SKM-1 (cell line): ENCODE data around the gene RNF220.

Source experiments
- DNase-seq: peaks from one replicate; lab custom pipeline; 2025; ENCODE audit not compliant: unreplicated experiment; lab: John Stamatoyannopoulos, UW

Gene RNF220

DNA sequence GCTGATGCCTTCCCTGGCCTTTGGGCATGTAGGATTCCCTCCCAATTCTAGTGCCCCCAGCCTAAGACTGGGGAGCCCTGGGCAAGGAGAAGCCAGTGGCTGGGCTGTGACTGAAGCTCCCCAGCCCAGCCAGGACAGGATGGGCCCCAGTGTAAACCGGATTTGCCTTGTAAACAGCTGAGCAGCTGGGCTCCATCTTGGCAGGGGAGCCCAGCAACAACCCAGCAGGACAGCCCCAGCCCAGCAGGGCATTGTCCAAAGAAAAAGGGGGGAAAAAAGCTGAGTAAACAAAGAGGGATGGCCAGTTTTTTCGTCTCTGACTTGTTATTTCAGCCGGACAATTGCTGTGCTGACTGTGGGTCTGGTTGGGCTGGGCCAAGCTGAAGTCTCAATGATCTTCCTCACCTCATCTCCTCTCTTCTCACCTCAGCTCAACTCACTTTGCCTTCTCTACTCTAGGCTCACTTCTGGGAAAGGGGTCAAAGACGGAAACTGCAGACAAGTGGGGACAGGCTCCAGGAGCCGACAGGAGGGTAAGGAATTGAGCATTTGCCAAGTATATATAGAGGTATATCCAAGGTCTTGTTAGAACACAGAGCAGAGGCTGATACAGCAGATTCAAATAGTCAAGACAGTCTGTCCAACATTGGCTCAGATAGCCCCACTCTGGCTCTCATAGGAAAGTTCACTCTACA is 171.5 kb downstream of the RNF220 start:
- DNase-seq = no peak

DNA sequence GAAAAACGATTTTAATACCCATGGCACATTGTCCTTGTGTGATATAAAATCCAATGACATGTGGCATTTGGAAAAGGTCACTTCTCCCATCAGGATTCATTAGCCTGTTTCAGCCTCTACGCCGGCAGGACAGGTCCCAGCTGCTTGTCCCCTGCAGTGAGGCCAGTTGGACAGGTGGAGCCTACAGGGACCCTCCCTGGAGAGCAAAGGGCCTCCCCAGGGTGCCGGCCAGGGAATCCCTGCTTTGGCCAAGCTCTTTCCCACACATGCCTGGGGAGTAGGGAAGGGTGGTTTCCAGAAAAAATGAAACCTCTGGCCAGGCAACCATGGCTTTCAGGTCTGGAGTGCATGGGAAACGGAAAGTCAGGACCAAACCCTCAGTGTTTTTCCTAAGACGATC is 176.2 kb downstream of the RNF220 start:
- DNase-seq = no peak

DNA sequence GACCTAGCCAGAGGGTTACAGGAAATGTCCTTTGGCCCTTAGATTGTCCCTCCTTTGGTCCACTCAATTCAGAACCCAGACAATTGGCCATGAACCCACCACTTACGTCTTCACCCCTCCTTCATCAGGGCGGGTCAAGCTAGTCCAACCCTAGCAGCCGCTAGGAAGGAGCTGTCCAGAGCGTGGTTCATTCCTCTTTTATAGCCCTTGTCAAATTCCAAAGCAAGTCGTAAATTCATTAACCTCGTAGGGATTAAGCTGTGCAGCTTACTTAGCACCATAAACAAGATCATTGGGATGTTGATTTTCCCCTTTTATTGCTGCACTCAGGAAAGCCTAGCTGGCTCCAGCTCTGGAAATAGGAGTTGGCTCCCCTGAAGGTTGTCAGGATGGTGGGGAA is 179.1 kb downstream of the RNF220 start:
- no peak for DNase-seq

DNA sequence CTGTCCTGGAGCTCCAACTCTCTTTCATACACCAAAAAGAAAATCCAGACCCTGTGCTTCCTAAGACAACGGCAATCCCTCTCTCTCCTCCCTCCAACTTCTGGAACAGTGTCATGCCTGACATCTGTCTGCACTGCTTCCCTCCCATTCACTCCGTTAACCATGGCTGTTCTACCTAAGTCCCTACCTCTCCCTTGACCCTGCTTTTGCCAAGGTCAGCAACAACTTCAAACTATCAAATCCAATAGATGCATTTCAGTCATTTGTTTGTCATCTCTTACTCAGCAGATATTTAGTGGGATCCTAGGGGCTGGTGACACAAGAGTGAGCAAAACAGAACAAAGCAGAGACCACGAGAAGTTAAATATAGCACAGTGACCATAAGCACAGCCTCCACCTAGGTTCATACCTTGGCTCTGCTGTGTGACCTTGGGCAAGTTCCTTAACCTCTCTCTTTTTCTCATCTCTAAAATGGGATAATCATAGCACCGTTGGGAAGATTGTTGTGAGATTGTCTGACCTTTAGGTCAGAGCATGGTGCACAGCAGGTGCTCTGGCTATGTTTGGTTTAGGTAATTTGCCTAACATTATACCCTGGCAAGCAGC is 180.4 kb downstream of the RNF220 start:
- DNase-seq = no peak

DNA sequence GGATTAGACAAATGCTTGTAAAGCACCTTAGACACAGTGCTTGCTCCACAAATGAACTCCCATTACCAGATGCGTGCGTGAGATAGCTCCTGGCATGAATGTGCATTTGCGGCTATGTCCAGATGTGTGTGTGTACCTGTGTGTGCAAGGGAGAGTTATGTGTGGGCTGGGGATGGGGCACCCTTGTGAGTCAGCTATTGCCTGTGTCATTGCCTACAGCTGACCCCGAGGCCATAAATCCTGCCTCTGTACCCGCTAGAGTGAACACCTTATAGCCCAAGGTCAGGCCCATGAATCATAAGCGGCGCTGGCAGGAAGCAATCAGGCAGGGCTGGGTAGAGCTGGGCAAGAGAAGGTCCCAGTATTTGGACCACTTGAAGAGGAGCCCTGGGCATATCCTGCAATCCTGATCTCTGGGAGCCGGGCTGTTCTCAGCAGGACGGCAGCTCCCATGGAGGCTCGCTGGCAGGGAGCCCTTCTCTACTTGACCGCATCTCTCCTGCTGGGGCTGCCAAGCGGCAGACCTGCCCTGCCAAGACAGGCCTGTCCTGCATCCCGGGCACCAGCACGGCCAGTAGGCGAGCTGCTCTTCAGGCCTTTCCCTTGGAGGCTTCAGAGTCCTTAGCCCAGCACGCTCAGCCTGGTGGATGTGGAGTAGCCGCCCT is 182.9 kb downstream of the RNF220 start:
- no peak for DNase-seq

DNA sequence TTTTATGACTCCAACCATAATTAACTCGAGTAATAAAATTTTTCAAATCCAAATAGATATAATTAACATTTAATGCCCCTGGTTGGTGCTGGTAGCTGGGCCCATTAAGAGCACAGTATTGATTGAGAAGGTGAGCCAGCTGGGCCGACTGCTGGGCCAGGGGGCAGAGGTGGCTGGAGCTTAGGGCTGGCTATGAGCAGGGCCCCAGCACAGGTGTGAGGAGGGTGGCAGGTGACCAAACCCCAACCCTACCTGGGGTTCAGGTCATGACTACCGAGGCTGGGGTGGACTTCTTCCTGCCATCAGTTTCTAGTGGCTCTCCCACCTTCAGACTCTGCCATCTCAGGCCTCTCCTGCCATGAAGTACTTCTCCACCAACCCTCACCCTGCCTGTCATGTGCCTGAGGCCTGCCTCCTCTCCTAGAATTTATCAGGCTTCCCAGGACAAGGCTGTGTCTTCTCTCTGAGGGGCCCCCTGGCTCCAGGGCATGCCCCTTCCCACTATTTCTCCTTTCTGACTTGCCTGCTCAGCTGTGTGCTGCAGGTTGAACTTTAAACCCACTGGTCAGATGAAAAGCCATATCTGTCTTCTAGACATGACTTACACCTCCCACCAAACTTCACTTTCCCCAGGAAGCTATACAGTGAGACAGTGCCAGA is 183.6 kb downstream of the RNF220 start:
- no peak for DNase-seq

DNA sequence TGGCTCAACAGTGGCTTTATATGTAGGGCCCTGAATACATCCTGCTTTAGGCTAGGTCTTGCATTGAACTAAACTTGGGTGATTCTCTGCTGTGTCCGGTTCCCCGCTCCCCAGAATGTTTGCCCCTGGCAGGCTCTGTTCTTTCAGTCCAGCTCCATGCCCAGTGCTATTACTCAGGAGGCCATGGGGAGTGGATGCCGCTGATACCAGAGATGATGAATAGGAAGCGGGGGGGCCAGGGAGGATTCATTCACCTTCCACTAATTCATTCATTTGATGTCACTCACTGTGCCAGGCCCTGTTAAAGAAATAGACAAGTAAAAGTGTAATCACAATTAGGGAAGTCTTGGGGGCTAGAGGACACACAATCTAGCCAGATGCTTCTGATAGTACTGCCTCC is 185.4 kb downstream of the RNF220 start:
- DNase-seq = no peak

DNA sequence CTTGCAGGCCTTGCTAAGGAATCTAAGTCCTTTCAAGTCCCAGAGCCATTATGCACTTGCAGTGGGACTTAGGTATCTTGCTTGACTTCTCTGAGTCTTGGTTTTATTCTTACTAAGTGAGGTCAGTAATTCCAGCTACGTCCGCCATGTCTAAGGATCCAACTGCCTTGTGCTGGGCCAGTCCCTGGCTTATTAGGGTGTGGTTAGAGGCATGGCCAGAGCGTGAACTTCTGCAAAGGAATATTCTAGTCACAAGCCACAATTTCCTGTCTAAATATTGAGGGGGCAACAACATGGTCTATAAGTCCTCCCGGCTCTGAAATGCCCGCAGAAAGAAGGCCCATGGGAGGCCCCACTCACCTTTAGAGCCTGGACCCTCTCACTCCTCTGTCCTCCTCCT is 186.3 kb downstream of the RNF220 start:
- DNase-seq = no peak

DNA sequence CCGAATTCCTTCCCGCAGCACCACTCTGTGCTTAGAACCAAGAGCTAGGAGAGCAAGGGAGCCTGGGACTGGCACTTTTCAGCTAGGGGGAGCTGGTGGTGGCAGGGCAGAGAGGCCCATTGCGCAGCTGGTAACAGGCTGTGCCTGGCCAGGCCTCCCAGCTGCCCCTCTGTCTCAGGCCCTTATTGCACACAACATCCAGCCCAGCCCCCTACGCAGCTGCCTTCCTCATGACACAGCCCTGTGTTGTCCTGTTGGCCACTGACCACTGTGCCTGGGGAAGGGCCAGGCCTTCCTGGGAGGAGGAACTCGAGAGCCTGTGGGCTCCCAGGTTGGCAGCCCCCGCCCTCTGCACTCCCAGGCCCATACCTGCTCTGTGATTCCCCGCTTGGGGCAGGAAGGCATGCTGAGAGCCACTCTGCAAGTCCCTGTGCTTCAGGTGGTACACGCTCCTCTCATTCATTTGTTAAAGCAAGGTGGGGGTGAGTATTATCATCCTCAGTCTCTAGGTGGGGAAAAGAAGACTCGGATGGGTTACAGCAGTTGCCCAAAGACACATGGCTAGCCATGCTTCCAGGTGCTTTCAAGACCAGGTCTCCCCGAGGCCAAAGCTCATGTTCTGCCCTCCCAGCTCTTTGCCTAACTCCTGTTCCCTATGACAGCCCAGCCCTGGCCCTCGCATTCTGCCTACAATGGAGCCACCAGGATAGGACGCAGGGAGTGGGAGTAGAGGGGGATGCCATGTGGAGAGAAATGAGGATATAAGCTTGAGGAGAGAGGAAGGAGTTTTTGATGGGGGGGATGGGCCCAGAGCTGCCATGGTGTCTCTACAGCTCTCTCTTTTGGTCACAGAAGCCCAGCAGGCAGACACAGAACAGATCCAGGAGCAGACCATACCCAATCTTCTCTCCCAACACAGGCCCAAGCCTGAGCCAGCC is 187.4 kb downstream of the RNF220 start:
- no peak for DNase-seq

DNA sequence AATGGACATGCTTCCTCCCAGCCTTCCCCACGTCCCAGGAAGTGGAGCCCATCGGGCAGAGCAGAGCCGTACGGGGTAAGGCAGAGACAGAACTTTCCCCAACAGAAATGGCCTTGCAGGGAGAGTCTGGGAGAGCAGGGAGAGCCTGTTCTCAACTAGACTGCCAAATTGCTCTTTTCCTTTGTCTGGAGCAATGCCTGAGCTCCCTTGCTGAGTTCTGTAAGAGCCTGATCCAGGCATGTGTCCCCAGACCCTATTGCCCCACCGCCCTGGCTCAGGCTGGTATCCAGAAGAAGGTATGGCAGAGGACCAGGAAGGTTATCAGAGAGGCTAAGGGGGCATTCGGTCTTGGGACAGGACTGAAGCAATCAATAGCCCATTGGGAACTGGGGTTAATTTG is 189.3 kb downstream of the RNF220 start:
- no peak for DNase-seq

DNA sequence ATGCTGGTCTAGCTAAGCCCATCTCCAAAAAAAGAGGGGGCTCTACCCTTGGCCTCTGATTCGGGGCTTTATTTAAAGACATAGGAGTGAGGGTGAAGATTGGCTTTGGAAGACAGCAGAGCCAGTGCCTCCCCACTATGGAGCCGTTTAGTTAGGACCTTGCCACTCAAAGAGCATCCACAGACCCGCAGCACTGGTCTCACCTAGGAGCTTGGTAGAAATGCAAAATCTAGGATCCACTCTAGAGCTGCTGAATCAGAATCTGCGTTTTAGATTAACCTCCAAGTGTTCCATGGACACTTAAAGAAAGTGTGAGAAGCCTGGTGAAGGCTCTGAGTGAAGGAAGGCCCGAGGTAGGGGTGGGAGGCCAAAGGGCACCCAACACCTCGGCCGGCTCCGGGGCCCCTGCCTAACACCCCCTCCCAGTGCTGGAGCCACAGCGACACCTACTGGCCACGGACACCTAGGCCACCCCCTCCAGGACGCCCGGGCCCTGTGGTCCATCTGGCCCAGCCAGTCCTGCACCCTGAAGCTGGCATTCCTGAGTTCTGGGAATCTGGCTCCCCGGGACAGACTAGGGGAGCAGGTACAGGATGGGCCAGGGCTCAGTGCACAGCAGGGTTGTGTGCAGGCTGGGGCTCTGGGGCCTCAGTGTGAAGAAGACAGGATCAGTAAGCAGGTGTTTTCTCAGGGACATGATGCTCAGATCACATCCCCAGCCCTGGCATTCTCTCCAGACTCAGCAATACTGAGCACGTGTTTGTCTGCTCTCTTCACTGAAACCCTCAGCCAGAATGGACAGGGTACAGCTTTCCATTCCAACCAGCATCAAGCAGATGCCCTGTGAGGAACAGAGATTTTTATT is 190.0 kb downstream of the RNF220 start:
- peak; percentile 20 for DNase-seq

DNA sequence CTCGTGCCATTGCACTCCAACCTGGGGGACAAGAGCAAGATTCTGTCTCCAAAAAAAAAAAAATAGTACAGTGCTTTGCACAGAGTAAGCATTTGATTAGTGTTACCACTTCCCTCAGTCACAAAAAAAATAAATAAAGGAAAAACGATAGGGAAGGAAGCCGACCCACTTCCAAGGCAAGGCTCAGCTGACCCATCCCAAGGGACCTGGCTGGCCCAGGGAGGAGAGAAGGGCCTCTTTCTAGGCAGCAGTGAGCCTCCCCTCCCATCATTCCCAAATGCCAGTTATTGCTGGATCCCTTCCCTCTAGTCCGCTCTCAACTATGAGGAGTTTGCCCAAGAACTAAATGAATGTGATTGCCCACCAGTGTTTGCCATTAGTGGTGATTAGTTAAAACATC is 191.5 kb downstream of the RNF220 start:
- no peak for DNase-seq

DNA sequence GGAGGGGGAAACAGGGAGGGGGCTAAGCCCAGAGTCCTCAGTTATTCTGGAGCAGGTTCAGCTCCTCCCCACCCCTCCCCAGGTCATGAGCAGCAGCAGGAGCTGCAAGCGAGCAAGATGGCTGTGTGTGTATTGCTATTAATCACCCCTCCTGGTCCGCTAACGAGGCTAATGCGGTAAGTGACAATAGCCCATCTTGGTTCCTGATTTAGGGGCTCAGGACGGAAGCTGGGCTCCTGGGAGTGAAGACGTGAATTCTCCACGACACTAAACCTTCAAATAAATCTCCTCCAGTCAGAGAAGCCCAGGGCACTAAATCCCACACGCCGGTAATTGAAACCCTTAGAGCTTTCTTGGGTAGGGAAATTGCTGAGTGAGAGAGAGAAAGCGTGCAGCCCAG is 193.1 kb downstream of the RNF220 start:
- DNase-seq = no peak

DNA sequence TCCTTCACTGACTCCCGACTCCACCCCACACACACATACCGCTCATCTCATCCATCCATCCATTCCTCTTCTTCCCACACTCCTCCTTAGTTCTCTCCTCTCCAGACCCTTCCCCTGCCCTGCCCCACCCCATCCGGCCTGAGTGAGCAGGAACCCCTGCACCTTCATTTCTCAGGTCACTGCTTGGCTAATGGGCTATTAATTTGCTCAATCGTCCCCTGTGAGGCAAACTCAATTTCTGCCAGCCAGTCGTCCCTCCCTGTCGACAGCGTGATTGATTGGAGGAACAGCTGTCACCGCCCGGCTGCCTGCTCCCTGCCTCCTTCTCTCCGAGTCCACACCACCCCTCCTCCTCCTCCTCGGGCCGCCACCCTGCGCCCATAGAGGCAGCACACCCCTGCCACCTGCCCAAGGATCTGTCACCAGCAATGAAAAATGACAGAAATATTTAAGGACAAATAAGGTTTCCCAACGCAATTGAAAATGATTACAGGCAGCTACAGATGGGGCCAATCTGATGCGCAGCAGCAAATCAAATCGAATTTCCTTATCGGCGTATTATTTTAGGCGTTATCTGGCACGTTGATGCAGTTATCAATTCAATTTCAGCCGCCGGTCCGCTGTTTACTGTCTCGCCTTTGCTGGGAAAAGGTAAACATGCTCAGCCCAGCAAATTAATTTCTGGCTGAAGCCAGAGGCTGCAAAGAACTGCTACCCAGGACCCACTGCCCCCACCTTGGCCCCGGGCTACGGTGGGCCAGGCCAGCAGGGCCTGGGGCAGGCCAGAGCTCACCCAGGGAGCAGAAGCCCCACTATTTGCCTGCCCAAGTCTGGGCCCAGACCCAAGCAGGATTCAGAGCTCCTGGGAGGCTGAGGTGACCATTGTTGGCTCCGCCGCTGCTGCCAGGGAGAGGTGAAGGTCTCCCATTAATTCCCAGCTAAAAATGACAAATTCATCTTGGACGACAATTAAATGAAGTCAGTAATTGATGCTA is 197.9 kb downstream of the RNF220 start:
- DNase-seq = no peak

DNA sequence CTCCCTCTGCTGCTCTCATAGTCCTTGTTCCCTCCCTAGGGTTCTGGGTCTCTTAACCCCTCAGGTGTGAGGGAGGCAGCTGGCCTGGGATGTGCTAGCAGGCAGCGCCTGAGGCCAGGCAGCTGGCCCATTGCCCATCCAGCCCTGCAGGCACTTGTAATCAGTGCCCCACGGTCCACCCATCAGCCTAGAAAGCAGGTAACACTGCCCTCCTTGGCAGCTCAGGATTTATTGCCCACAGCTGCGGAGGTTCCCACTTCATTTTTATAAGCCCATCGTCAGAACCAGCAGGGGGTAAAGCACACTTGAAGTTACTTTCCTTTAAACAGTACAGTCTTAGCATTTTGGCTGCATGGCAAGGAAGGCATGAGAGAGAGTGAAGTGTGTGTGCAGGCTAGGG is 198.7 kb downstream of the RNF220 start:
- no peak for DNase-seq

DNA sequence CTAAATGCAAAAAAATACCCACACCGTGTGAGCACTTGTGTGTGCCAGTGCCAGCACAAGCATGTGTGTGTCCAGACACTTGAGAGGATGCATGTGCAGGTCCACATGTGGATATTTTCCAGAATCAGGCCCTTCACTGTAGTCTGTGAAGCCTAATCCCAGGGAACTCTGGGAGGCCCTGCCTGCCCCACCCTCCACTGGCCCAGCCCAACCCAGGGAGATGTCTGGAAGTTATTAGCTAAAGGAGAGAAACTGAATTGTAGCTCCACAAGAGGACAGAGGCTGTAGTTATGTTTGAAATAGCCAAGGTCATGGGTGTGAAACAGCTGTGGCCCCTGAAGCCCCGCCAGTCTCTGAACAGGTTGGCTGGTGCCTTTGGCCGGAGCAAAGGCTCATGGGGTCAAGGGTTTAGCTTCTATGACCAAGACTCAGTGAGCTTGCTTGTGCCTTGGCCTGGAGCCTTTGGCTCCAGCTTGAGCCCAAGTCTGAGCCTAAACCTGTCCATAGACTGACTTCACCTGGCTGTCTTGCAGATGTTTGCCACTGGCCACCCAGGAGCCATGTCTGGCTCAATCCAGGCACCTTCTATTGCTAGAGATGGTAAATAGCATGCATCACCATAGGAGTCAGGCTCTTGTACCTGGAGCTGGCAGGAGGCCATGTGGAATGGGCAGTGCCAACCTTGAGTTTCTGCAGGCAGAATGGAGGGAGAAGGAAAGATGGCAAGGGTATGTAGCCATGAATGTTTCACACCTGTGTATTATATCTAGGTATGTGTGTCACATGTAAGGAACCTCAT is 199.3 kb downstream of the RNF220 start:
- DNase-seq = no peak

DNA sequence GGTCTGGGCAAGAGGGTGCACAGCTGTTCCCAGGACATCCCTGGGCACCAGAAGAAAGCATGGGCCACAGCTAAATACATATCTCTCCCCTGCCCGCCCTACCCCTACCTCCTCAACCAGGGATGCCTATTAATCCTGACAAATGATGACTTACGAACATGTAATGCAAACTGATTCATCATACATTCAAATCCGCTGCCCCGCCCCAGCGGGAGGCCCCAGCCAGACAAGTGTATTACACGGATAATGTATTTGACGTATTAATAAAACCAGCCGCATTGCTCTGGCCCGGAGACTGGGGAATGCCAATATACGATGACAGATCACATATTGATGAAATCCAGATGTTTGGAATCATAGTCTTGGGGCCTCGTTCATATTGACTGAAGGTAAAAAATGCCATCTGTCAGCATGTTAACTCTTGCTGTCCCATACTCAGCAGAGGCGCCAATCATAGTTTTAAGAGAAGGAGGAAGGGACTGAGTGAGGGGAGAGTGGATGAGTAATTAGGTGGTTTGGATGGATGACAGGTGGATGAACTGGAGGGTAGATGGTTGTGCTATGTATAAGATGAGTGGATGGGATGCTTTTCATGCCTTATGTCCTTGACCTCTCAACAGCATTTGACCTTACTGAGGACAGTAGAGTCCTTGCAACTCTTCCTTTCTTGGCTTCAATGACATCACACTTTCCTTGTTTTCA is 201.0 kb downstream of the RNF220 start:
- DNase-seq = no peak
